Activated T-cell treated with anti-CD3 and anti-CD28 coated beads for 24 hours (primary cell): Measurements from ENCODE around the gene IBA57.

Source experiments
- DNase-seq: peaks from one replicate; pipeline ENCODE4 v3.0.0-alpha.2; 2020; ENCODE audit warnings: low read depth

The IBA57 gene

GRCh38 chr1:228190778-228191177 lies 25.2 kb downstream of the IBA57 start:
- DNase-seq: no peak

GRCh38 chr1:228194436-228194835 lies 28.8 kb downstream of the IBA57 start:
- no peak for DNase-seq

GRCh38 chr1:228194921-228195812 lies 29.6 kb downstream of the IBA57 start:
- no peak for DNase-seq

DNA sequence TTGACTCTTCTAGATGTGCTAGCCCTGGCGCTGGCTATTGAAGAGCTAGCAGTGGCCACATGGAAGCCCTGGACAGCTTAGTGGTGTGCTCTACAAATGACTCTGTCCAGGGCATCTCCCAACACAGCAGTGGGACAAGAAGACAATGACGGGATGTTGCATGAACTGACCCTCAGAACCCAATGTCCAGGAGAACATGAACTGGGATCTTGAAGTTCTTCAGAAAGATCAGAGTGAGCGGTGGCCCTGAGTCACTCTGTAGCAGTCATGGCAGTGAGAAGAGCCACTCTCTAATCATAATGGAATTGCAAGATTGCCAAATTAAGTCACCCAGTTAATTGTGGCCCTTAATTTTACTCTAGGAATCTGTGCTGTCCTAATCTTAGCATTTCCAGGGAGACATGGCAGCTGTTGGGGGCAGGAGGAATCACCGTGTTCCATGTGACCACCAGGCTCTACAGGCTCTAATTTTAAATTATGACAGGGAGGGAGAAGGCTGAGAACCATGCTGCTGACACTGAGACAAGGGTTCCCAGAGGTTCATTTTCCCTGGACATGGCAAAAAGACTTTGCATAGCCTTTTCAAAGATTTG lies 32.0 kb downstream of the IBA57 start:
- DNase-seq: no peak

DNA sequence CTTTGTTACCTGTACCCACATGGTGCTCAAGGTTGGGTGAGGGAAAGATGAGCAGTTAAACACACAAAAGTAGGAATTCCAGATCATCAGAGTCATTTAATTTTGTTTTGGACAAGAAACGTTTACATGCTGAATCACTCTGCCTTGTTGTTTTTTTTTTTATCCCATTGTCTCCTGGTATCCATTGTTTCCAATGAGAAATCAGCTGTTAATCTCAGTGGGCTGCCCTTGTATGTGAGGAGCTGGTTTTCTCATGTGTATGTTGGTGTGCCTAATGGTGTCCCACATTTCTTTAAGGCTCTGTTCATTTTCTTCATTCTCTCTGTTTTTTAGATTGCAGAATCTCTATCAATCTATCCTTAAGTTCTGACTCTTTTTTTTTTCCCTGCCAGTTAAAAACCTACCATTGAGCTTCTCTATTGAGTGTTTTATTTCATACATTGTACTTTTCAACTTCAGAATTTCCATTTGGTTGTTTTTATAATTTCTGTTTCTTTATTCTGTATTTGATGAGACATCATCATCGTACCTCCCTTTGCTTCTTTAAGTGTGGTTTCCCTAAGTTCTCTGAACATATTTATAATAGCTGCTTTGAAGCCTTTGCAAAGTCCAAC lies 33.5 kb downstream of the IBA57 start:
- DNase-seq: no peak

GRCh38 chr1:228204958-228205357 lies 39.4 kb downstream of the IBA57 start:
- DNase-seq: no peak

GRCh38 chr1:228205526-228206436 lies 40.2 kb downstream of the IBA57 start:
- DNase-seq: no peak

GRCh38 chr1:228206582-228207351 lies 41.2 kb downstream of the IBA57 start:
- no peak for DNase-seq

DNA sequence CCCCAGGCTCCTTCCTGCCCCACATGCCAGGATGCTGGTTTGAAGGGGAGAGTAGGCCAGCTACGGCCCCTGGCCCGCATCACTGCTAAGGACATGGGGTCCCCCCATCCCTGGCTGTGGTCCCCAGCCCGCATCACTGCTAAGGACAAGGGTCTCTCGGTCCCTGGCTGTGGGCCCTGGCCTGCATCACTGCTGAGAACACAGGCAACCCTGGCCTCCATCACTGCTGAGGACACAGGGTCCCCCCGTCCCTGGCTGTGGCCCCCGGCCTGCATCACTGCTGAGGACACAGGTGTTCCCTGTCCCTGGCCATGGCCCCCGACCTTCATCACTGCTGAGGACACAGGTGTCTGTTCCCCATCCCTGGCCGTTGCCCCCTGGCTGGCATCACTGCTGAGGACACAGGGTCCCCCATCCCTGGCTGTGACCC lies 41.8 kb downstream of the IBA57 start:
- DNase-seq: no peak

DNA sequence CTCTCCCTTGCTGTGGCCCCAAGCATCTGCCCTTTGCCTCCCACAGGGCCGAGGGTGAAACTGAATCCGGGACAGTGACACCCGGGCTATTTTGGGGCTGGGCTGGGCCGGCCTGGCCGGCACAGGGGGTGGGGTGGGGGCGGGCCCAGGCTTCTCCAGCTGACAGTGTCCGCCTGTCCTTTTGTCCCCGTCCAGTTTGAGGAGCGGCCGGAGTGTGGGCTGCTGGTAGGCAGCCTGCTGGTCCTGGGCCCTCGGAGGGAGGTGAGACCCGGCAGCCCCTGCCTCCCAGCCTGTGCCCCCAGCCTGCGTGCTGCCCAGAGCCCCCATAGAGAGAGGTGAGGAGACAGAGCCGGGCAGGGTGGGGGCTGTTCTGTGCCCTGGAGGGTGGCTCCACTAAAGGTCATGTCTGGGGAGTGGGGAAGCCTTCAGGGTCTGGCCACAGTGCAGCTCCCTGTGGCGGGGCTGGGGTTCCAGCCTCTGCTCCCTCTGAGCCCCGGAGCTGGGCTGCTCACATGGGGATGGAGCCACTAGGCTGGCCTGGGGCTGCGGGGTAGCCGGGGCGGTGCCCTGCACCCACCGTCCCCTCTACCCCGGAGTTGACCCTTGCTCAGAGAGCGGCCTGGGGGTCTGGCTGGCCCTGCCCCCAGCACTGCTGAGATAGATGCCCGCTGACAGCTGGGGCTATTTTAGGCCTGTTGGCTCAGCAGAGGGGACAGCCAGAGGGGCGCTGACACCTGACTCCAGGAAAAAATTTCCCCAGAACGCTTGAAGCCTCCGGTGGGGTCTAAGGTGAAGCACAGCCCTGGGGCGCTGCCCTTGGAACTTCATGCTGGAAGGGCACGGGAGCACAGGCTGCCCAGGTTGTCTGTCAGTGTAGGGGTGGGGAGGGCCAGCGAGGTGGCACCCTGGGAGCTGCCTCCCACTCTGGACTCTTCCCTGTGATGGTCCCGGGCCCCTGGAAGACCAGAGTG lies 42.5 kb downstream of the IBA57 start, which contains the start of gene OBSCN:
Gene OBSCN, plus strand, starts transcription at position 194 of the 971 bp plus-strand sequence. CDS start 3,740 bp downstream, outside the sequence.
- no peak for DNase-seq

GRCh38 chr1:228208831-228209551 lies 43.4 kb downstream of the IBA57 start:
- DNase-seq: no peak

- DNase-seq: no peak
These were observed 44.1 kb downstream of the IBA57 start for GRCh38 chr1:228209657-228210056.

DNA sequence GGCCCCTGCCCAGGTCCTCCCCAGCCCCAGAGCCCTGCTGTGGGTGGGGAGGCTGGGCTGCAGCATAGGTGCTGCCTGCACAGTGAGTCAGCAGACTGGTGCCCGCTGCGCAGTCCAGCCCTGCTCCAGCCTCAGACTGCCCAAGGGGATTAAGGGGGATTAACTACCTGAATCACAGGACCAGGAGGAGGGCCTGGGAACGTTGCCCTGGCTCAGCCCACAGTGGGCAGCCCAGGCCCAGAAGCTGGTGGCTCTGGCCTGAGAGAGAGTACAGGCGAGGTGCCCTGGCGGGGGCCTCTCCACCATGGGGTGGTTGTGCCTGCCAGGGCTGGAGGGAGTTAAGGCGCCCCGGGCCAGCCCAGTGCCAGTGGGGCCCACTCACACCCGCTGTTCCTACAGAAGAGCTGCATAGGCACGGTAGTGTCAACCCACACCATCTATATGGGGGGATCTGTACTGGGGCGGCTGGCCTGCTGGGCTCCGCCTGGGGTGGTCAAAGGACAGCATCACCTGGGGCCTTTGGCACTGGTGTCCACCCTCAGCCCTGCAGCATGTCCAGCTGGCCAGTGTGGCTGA lies 44.6 kb downstream of the IBA57 start:
- DNase-seq: no peak

DNA sequence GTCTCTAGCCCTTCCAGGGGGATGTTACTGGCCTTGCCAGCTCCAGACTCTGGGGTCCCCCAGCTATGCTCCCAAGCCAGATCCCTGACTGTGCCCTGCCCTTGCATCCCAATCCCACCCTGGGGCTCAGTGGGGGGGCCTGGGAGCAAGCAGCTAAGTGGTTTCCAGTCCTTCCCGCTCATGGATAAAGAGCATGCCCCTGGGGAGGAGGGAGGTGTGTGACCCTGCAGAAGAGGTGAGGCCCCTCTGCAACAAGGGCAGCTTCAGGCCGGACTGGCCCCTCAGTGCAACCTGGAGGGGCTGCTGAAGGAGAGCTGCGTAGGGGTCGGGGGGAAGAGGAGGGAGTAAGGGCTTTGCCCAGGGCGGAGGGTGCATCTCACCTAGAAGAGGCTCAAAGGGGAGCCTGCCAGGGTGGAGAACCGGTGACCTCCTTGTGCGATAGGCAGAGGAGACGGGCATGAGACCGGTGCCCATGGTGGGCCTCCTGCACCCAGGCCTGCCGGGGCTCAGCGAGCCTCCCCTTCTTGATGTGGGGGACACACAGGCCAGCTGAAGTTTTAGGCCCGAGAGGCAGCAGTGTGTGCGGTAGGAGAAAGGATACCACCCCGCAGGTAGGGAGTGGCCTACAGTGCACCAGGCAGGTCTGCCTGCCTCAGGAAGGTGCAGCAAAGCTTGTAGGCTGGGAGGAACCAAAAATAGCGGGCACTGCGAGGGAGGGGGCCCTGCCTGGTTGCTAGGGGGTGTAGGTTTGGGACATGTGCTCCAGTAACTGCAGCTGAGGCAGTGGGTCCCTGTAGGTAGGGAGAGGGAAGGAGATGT lies 45.3 kb downstream of the IBA57 start:
- DNase-seq: no peak

DNA sequence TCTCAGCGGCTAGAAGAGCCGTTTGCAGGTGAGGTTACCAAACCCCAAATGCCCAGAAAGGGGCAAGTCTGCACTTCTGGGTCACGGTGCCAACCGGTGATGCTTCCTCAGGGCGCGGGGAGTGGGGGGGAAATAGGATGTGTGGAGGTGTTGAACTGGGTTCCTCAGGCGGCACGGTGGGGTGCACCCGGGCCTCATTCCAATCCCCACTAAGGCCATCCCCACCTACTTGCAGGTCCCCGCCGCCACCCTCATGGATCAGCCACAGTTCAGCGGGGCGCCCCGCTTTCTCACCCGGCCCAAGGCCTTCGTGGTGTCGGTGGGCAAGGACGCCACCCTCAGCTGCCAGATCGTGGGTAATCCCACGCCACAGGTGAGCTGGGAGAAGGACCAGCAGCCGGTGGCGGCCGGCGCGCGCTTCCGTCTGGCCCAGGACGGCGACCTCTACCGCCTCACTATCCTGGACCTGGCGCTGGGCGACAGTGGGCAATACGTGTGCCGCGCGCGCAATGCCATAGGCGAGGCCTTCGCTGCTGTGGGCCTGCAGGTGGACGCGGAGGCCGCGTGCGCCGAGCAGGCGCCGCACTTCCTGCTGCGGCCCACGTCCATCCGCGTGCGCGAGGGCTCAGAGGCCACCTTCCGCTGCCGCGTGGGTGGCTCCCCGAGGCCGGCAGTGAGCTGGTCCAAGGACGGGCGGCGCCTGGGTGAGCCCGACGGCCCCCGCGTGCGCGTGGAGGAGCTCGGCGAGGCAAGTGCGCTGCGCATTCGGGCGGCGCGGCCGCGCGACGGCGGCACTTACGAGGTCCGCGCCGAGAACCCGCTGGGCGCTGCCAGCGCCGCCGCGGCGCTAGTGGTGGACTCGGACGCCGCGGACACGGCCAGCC lies 46.2 kb downstream of the IBA57 start:
- no peak for DNase-seq

GRCh38 chr1:228212415-228212965 lies 46.9 kb downstream of the IBA57 start:
- DNase-seq: no peak
